GF-D8 (cell line): Measurements from ENCODE around the gene ZNF319.
"Not testable (repeated sequence)": the region's sequence is repeated elsewhere in the genome, so short reads cannot be mapped to it uniquely, and the experiment has no call there.

Experiments
- DNase-seq: peaks from one replicate; lab custom pipeline; 2025; lab: John Stamatoyannopoulos, UW

Gene ZNF319

GRCh38 chr16:57997528-57998265 lies 2.8 kb downstream of the ZNF319 start:
- DNase-seq: no peak

- DNase-seq: no peak
Measured at GRCh38 chr16:57997176-57997527, 3.3 kb downstream of the ZNF319 start.

GRCh38 chr16:57996406-57997175 lies 3.9 kb downstream of the ZNF319 start:
- no peak for DNase-seq

- DNase-seq: no peak
Measured at GRCh38 chr16:57995721-57996405, 4.6 kb downstream of the ZNF319 start.

- DNase-seq: peak; percentile 49
Measured at GRCh38 chr16:57994778-57995177, 5.7 kb downstream of the ZNF319 start.

GRCh38 chr16:57994361-57994760 lies 6.1 kb downstream of the ZNF319 start:
- no peak for DNase-seq

GRCh38 chr16:57993897-57994296 lies 6.6 kb downstream of the ZNF319 start:
- no peak for DNase-seq

GRCh38 chr16:57993438-57993837 lies 7.0 kb downstream of the ZNF319 start:
- no peak for DNase-seq

GRCh38 chr16:57992084-57992483 lies 8.4 kb downstream of the ZNF319 start:
- DNase-seq: no peak

- no peak for DNase-seq
Measured at GRCh38 chr16:57991551-57992059, 8.9 kb downstream of the ZNF319 start.

GRCh38 chr16:57988929-57989328 lies 11.5 kb downstream of the ZNF319 start:
- no peak for DNase-seq

GRCh38 chr16:57987441-57988177 lies 12.9 kb downstream of the ZNF319 start:
- DNase-seq: no peak

- DNase-seq: no peak
Measured at GRCh38 chr16:57986196-57986595, 14.3 kb downstream of the ZNF319 start.

- no peak for DNase-seq
Measured at GRCh38 chr16:57985204-57986181, 15.0 kb downstream of the ZNF319 start.

GRCh38 chr16:57984443-57985203 lies 15.8 kb downstream of the ZNF319 start:
- DNase-seq: no peak

- no peak for DNase-seq
Measured at GRCh38 chr16:57982385-57982784, 18.1 kb downstream of the ZNF319 start.

- DNase-seq: no peak
Measured at GRCh38 chr16:57981636-57982035, 18.8 kb downstream of the ZNF319 start.

- DNase-seq: no peak
Measured at GRCh38 chr16:57979006-57979585, 21.4 kb downstream of the ZNF319 start.

GRCh38 chr16:57978070-57978465 lies 22.4 kb downstream of the ZNF319 start:
- not testable (repeated sequence) for DNase-seq
